HG03469 (cell line): ENCODE data around the gene PTPRG.
"Not testable (repeated sequence)": the region's sequence is repeated elsewhere in the genome, so short reads cannot be mapped to it uniquely, and the experiment has no call there.

Experiments
- ATAC-seq: cut with Tn5 transposase; IDR thresholded peaks from one replicate; pipeline ENCODE4 v1.9.1; 2021; ENCODE audit warnings: mild to moderate bottlenecking, moderate library complexity, moderate number of reproducible peaks; ENCODE audit not compliant: unreplicated experiment

The PTPRG gene

GRCh38 chr3:62025913-62026312 is 464.5 kb downstream of the PTPRG start:
- no peak for ATAC-seq

DNA sequence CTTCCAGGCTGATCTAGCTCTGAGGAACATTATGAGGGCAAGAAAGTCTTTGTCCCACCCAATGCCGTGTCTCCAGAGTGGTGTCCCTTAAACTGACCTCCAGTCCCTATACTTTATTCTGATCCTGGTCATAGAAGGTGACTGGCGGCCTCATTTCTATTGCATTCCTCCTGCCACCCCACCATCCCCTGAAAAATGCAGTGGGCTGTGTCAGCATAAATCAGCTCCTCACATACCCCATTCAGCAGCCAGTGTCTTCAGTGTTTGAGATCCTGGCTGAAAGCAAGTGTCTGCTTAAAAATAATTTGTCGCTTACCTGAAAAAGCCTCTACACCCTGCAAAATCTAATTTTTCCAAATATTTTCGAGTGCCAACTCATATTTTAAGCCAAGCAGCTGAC is 465.9 kb downstream of the PTPRG start:
- no peak for ATAC-seq

DNA sequence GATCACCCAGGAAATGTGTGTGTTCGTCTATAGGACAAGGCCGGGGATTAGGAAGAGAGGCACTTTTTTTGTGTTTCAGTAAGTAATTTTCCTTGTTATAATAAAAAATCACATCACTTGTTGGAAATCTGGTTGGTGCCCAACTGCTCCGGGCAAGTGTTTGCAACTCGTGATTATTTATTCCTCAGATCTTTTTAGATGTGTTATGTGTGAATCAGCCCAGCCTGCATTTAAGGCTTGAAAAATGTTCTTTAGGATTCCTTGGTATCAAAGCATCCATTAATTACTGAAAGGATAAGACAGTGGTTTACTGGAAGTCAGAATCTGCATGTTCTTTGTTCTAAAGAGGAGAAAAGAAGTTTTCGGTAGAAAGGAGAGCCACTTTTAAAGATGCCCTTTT is 466.4 kb downstream of the PTPRG start:
- no peak for ATAC-seq

GRCh38 chr3:62028236-62028635 is 466.9 kb downstream of the PTPRG start:
- no peak for ATAC-seq

DNA sequence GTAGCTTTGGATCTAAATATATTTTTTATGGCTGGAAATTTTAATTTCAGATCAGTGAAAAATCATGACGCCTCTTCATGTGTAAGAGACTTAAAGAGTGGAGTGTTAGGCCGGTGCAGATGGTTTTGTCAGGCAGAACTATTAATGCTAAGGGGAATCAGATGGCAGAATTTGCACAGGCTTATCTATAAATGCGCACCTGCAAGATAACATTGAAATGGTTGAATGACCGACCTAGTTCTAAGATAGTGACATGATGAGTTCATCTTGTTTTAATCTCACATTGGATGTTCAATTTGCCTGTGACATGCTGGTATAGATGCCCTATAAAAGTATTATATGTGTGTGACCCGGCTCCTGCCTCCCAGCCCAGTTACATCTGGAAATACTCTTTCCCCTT is 471.4 kb downstream of the PTPRG start:
- ATAC-seq = no peak

- no peak for ATAC-seq
These were observed 474.2 kb downstream of the PTPRG start for GRCh38 chr3:62035402-62036057.

DNA sequence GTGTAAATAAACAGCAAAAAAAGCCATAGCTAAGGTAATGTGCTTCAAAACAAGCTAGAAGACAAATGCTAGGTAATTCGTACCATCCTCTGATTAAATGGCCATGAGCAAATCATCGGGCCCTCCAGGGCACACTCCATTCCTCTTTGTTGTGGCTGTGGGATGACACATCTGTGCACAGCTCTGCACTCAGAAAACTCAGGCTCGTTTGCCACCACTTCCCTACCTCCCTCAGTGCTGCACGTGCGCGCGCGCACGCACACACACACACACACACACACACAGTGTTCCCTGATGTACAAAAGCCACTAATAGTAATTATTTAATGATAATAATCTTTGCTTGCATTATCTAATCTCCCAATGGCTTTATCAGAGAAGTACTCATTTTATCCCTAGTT is 475.4 kb downstream of the PTPRG start:
- no peak for ATAC-seq

GRCh38 chr3:62038798-62039197 is 477.4 kb downstream of the PTPRG start:
- not testable (repeated sequence) for ATAC-seq

DNA sequence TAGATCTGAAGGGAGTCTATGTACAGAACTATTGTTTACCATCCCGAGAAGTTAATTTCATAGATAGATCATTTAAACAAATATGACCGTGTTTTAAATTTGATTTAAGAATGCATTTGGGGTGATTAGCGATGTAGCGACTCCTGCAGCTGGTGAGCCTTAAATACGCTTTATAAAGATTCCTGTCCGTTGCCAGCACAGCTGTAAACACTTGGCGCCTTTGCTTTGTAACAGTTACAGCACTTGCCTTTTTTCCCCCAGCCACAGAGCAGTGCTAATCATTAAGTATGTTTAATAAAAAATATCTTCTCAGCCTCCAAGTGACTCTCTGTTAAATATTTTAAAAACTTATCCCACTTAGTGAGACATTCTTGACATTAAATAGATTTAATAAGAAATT is 478.2 kb downstream of the PTPRG start:
- ATAC-seq = no peak

DNA sequence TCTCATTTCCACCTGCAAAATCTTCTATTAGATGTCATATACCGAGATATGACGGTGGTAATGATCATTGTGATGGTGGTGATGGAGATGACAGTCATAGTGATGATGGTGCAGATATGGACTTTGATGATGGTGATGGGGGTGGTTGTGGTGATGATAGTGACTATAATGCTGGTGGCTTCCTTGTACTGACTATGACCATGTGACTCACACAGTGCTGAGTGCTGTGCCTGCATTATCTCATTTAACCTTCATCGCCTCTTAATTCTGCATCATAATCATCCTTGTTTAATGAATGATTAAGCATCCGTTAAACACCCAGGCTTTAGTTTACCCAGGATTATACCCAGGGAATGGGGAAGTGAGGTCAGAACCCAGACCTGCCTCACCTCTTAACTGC is 480.3 kb downstream of the PTPRG start:
- no peak for ATAC-seq

GRCh38 chr3:62044874-62045411 is 483.6 kb downstream of the PTPRG start:
- ATAC-seq = no peak

DNA sequence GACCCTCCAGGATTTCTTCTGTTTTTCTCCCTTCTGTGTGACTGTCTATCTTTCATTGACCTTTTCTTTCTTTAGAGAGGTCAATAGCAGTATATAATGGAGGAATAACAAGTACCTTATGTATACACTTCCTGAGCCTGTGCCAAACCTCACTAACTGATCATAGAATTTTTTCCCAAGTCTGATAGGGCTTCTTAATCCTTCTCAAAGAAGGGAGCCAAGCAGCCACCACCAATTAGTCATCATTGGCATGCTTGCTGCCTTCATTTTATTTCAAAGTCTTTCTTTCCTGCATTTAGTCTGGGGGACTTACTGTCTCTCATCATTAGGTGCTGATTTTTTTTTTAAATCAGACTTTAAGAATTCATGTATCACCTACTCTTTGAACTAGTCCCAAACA is 485.0 kb downstream of the PTPRG start:
- no peak for ATAC-seq

GRCh38 chr3:62048577-62048976 is 487.2 kb downstream of the PTPRG start:
- no peak for ATAC-seq

GRCh38 chr3:62049033-62049432 is 487.7 kb downstream of the PTPRG start:
- ATAC-seq = no peak

DNA sequence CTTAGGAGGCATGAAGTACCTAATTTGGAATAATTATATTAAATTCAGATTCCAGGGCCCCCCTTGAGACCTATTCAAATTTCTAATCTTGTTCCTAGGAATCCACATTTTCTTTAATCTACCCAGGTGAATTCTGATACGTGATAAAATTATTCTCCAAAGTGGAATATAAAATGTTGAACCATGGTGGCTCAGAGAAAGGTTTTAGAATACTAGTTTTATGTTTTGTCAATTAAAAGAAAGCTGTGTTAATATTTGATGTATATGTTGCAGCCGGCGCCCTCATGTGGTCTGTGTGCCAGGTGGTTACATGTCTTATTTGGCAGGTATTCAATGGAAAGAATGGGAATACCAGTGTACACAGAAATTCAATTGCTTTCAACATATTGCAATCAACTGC is 490.1 kb downstream of the PTPRG start:
- ATAC-seq = no peak

- ATAC-seq = no peak
These were observed 491.0 kb downstream of the PTPRG start for GRCh38 chr3:62052331-62052730.

DNA sequence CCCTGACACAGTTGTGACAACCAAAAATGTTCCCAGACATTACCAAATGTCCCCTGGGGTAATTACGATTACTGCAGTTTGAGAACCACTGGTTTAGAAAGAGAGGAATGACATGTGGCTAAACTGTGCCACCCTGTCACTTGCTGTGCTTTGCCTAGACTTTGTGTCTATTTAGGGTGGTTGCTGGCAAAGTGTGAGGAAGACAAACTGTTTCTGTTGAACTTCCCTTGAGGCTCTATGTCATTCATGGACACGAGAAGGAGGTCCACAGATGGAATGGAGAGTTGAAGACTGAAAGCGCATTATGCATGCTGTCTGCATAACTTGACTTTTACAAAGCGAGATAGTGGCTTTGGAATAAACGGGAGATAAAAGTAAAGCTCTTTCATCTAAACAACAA is 495.3 kb downstream of the PTPRG start:
- no peak for ATAC-seq

- no peak for ATAC-seq
These were observed 496.1 kb downstream of the PTPRG start for GRCh38 chr3:62057339-62058047.

- ATAC-seq = no peak
These were observed 504.8 kb downstream of the PTPRG start for GRCh38 chr3:62065985-62066693.

DNA sequence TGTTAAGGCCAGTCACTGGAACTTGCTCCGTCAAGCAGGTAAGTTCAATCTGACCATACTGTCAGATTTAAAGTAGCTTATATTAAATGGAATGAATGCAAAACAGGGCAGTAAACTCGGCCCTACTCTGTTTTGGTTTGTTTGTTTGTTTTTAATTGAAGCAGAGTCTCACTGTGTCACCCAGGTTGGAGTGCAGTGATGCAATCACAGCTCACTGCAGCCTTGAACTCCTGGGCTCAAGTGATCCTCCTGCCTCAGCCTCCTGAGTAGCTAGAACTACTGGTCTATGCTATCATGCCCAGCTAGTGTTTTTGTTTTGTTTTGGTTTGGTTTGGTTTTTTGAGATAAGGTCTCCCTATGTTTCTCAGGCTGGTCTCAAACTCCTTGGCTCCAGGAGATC is 507.0 kb downstream of the PTPRG start:
- no peak for ATAC-seq

- no peak for ATAC-seq
These were observed 509.5 kb downstream of the PTPRG start for GRCh38 chr3:62070891-62071290.

- ATAC-seq = no peak
These were observed 511.7 kb downstream of the PTPRG start for GRCh38 chr3:62073038-62073437.
